AG09319 (cell line): ENCODE measurements around the gene ABCB9.

Source experiments
- DNase-seq: peaks from one replicate; pipeline ENCODE4 v3.0.0-alpha.2; 2010; ENCODE audit warnings: low read depth; ENCODE audit errors: extremely low read depth
- TF ChIP-seq, protein P1 (sequence below): IDR thresholded peaks from 2 replicates; pipeline ENCODE4 v1.5.1; 2011; ENCODE audit warnings: low read depth, mild to moderate bottlenecking, inconsistent platforms, low read length, moderate library complexity

Gene ABCB9

DNA sequence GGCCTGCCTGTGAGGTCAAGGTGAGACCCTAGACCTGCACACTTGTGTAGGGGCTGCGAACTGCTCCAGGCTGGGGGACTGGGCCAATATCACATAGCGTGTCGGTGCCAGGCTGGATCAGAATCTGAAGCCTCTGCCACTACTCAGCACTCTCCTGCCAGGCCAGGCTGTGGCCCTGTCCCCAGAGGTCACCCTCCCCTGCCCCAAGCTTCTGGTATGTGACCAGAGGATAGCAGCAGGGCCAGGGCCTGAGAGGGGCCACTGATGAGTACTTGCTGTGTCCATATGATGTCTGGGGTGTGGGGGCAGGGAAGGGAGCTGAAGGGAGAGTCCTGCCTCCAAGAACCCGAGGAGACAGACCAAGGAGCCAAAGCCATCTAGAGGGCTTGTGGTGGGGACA lies 32.1 kb upstream of the ABCB9 start:
- no peak for DNase-seq
- TF ChIP-seq, protein P1, sequence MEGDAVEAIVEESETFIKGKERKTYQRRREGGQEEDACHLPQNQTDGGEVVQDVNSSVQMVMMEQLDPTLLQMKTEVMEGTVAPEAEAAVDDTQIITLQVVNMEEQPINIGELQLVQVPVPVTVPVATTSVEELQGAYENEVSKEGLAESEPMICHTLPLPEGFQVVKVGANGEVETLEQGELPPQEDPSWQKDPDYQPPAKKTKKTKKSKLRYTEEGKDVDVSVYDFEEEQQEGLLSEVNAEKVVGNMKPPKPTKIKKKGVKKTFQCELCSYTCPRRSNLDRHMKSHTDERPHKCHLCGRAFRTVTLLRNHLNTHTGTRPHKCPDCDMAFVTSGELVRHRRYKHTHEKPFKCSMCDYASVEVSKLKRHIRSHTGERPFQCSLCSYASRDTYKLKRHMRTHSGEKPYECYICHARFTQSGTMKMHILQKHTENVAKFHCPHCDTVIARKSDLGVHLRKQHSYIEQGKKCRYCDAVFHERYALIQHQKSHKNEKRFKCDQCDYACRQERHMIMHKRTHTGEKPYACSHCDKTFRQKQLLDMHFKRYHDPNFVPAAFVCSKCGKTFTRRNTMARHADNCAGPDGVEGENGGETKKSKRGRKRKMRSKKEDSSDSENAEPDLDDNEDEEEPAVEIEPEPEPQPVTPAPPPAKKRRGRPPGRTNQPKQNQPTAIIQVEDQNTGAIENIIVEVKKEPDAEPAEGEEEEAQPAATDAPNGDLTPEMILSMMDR = no peak

DNA sequence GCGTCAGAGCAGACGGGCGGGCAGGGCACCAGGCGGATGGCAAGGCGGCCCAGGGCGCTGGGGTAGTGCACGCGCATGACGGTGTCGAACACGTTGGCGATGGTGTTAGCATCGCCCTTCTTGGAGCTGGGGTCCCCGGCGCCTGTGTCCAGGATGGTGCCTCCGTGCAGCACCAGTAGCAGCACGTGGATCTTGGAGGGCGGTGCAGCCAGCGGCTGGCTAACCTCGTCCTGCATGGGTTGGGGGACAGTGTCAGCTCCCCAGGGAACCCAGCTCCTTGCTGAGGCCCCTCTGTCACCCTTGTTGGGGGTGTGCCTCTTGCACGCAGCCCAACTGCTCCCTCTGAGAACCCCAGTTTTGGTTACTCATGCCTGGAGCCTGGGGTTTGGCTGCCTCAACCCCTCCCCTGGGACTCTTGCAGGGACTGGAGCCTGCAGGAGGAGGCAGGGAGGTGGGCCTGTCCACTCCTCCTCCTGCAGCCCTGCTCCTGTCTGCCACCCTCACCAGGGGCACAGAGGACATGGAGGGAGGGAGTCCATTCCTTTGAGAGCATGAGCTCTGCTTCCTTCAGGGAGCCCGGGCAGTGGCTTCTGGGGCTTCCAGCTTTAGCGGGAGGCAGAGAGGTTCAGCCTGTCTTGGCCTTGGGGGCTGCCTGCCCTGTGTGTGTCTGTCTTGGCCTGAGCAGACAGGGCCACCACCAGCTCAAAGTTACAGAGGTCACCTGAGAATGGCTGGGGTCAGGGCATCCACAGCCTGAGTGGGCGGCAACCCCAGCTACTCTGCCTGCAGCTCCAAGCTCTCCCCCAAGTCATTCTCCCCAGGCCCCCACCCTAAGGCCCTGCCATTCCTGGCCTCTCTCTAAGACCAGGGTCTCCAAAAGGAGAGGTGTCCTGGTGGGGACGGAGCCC lies 31.3 kb upstream of the ABCB9 start:
- TF ChIP-seq, protein P1 = no peak
- DNase-seq = no peak

DNA sequence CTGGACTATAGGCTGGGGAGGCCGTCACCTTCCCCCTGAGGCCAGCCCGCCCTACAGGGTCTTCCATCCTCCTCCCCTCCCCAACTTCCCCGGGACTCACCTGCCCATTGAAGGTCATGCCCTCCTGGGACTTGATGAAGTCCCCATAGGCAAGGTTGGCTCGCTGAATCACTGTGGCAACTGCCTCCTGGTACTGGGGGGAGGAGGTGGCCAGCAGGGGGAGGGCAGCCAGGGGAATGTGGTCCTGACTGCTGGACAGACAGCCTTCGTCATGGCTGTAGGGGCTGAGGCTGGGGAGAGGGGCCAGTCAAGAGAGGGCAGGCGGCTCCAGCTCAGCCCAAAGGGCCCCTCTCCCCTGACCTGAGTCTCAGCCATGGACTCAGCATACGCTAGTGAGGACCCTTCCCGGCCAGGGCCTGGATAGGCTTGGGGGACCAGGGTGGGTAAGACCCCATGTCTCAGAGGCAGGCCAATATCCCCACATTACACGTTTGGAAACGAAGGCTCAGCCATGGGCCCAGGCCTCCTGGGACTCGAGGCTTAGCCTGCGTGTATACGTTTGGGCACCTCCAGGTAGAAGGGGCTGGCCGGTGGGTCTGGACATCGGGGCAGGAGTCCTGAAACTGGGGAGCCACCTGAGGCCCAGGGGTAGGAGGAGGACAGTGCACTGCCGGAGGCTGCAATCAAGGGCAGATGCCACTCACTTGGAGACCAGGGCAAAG lies 30.5 kb upstream of the ABCB9 start:
- TF ChIP-seq, protein P1 = no peak
- no peak for DNase-seq

DNA sequence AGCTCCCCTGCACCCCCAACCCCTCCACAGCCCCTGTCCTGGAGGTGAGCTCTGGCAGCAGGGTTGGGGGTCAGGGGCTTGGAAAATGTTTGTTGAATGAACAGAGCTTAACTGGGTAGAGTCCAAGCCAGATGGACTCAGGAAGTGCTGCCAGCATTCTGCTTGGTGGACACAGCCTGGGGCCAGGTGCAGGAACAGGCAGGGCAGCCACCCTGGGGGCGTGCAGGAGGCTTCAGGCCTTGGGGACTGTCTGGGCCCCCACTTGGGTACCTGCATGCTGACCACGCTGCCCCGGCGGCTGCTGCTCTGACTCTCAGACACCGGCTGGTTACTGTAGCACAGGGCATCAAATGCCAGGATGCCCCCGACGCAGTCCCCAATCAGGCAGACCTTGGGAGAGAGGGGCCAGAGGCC lies 29.9 kb upstream of the ABCB9 start:
- no peak for DNase-seq
- TF ChIP-seq, protein P1 = no peak

DNA sequence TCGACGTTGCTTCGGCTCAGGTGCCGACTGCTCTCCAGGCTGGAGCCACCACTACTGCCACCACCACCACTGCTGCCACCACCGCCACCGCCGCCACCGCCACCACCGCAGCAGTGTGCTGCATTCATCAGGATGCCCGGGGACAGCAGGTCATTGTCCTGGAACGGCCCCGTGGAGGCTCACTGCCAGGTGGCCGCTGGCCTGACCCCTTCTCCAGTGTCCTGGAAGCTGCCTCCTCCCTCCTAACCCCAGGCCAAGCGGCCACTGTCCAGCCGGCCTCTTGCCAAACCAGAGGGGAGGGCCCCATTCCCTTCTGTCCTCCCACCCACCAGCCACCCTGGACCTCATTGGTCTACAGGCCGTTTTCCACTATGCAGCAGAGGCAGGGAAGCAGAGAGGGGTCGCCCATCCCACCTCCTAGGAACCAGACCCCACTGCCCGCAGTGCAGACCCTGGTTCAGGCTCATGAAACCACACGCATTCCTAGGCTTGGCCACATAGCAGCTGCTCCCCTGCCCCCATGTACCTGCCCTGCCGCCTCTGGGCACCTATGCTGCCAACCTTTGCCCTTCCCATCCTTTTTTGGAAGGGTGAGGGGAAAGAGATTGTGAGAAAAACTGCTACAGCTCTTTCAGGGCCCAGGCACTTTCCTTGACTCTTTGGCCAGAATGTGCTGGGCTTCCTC lies 29.4 kb upstream of the ABCB9 start:
- DNase-seq = no peak
- TF ChIP-seq, protein P1 = no peak

DNA sequence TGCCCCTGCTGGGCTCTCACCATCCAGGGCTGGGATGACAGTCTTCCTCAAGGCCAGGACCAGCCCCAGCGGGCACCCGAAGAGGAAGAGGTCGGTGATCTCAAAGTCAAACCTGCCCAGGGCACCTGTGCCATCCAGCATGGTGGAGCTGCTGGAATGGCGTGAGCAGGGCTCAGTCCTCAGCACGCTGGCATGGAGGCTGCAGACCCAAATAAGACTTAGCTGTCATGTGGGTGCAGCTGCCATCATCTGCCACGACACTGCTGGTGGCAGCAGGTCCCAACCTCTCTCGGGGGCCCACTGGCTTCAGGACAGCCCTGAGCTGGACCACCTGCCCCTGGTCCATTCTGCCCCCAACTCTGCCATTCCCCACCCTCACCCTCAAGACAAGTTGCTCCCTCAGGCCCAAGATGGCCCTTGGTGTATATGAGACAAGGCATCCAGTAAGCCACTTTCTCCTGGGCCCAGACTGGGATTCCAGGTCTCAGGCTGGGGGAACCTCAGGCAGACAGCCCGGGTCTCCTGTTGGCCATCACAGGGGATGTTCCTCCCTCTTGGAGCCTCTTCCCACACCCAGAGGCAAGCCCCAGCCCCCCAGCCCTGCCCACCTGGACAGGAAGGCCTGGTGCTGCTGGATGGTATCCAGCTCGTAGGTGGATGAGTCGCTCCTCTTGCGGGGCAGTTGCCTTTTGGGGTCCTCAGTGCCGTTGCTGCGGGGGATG lies 28.7 kb upstream of the ABCB9 start:
- DNase-seq = no peak
- TF ChIP-seq, protein P1 = no peak
